IMR-90 (cell line): Measurements from ENCODE around the gene RMI1.

Experiments
- BHLHE40 ChIP-seq: fragments of 150-350 bp; IDR thresholded peaks from 2 replicates; pipeline ENCODE4 v1.6.1; 2016; ENCODE audit warnings: mild to moderate bottlenecking, low read depth, low read length
- CEBPB ChIP-seq: IDR thresholded peaks from 2 replicates; pipeline ENCODE4 v1.6.1; 2012; ENCODE audit warnings: low read depth, low read length, improper control_type of control experiment
- CHD1 ChIP-seq: IDR thresholded peaks from 2 replicates; pipeline ENCODE4 v1.6.1; 2012; ENCODE audit warnings: low read depth, low read length, improper control_type of control experiment
- CTCF ChIP-seq: conservative IDR thresholded peaks from 2 replicates; pipeline ENCODE4 v1.5.1; 2012; ENCODE audit warnings: mild to moderate bottlenecking, low read depth, low read length, improper control_type of control experiment
- MAZ ChIP-seq: IDR thresholded peaks from 2 replicates; pipeline ENCODE4 v1.6.1; 2012; ENCODE audit warnings: low read depth, mild to moderate bottlenecking, low read length, improper control_type of control experiment, moderate library complexity, borderline replicate concordance
- MXI1 ChIP-seq: IDR thresholded peaks from 2 replicates; pipeline ENCODE4 v1.6.1; 2012; ENCODE audit warnings: low read depth, mild to moderate bottlenecking, low read length, moderate library complexity, borderline replicate concordance
- POLR2A ChIP-seq: IDR thresholded peaks from 2 replicates; pipeline ENCODE4 v1.6.1; 2012; ENCODE audit warnings: mild to moderate bottlenecking, low read depth, low read length
- RAD21 ChIP-seq: IDR thresholded peaks from 2 replicates; pipeline ENCODE4 v1.6.1; 2012; ENCODE audit warnings: low read length, improper control_type of control experiment
- SMC3 ChIP-seq: fragments of 150-350 bp; IDR thresholded peaks from 2 replicates; pipeline ENCODE4 v1.6.1; 2016; ENCODE audit warnings: low read depth, mild to moderate bottlenecking, antibody characterized with exemption, low read length, moderate library complexity
- USF2 ChIP-seq: fragments of 150-350 bp; IDR thresholded peaks from 2 replicates; pipeline ENCODE4 v1.6.1; 2017; ENCODE audit warnings: mild to moderate bottlenecking, antibody characterized with exemption, low read length, low read depth

- no peak for TF ChIP-seq RAD21
- TF ChIP-seq CTCF: no peak
- TF ChIP-seq CHD1: no peak
- TF ChIP-seq CEBPB: no peak
- TF ChIP-seq POLR2A: no peak
- no peak for TF ChIP-seq MXI1
- TF ChIP-seq SMC3: no peak
- TF ChIP-seq USF2: no peak
- TF ChIP-seq MAZ: no peak
- TF ChIP-seq BHLHE40: no peak
Measured at GRCh38 chr9:83932011-83932410, 48.6 kb upstream of the RMI1 start.
